Right kidney (tissue), 1 donor: ENCODE data around the gene KCNK13.
A peak's percentile ranks its signal among the peaks of the same experiment; 100 is the strongest.
"Not testable (repeated sequence)": the region's sequence is repeated elsewhere in the genome, so short reads cannot be mapped to it uniquely, and the experiment has no call there.

Experiments
- DNase-seq: peaks from one replicate; pipeline ENCODE4 v3.0.0-alpha.2; 2016

KCNK13 gene

DNA sequence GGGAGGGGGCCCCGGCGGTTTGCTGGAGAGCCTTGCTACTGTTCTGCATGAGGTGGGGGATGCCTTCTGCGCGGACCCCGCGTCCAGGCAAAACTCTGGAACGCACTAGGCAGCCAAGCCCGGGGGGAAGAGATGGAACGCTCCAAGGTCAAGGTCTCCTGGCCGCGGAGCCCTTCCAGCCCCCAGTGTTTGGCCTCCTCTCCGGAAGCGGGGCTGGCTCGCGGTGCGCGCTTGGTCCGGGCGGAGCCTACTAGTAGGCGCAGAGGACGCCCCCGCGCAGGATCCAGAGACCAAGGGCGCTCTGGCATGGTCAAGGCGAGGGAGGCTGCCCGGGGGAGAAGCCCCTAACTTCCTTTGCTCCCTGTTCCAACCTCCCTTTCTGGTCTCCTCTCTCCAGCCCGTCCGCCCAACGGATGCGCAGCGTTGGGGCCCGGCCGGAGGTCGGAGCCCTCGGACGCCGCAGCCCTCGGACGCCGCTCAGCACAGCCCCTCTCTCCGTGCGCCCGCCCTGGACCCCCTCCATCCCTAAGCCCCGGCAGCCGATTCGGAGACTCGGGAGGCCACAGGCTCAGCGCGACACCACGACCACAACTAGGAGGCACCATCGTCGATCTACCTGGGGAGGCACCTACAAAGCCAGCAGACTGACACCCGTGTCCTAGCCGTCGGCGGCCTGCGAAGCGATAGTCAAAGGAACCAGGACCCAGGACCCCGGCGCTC lies 669 bp upstream of the KCNK13 start:
- peak; percentile 39 for DNase-seq

DNA sequence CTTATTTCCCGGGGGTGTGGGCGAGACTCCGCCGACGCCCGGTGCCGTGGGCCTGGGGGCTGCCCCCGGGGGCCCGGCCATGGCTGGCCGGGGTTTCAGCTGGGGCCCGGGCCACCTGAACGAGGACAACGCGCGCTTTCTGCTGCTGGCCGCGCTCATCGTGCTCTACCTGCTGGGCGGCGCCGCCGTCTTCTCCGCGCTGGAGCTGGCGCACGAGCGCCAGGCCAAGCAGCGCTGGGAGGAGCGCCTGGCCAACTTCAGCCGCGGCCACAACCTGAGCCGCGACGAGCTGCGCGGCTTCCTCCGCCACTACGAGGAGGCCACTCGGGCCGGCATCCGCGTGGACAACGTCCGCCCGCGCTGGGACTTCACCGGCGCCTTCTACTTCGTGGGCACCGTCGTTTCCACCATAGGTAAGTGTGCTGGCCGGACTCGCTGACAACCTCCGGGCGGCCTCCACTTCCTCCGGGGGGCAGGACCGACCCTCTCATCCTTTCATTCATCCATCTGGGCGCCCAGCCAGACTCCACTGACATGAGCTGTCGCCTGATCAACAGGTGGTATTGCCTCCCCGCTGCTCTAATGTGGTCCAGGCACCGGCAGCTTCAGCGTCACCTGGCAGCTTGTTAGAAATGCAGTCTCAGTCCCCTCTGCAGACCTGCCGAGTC lies 467 bp downstream of the KCNK13 start:
- DNase-seq = peak; percentile 75

DNA sequence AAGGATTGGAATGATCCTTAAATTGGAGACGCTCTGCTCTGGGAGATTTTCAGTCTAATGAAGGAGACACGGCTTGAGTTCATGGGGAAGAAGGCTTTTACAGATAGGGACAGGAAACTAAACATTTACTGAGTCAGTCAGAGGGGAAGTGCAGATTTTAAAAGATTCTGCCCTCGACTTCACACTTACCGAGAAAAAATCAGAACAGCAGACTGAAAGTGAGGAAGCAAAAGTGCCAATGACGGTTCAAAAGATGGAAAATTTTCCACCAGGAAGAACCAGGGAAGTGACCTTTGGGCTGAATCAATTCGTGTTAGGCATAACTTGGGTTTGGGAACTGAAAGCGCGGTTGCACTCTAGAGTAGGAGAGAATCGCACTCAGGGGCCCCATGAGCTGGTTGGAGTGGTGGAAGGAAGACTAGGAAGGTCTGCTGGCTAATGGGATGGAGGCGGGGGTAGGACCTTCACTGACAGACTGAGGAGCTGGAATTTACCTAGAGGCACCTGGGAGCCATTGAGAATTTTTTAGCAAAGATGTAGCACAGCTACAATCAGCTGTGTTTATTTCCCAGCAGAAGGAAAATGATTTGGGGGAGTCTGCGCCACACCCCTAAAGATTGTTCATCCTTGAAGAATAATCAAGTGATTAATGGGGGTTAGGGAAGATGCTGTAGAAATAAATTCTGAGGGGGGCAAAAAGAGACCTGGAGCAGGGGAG lies 1.2 kb downstream of the KCNK13 start:
- no peak for DNase-seq

GRCh38 chr14:90072350-90072749 lies 10.6 kb downstream of the KCNK13 start:
- DNase-seq = no peak

DNA sequence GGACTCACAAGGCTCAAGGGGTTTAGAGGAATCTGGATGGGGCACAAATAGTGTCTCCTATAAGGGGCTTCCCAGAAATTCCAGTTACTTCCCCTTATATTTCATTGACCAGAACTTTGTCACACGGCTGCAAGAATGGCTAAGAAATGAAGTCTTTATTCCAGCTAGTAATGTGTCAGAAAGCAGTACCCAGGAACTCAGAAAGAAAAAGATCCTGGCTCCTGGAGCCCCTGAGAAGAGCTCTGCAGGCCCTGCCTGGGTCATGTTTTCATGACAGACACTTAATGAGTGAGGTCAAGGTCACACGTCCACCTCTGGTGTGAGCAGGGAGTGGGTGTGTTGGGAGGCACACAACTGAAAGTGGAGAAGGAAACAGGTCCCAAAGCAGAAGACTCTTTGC lies 17.8 kb downstream of the KCNK13 start:
- no peak for DNase-seq

DNA sequence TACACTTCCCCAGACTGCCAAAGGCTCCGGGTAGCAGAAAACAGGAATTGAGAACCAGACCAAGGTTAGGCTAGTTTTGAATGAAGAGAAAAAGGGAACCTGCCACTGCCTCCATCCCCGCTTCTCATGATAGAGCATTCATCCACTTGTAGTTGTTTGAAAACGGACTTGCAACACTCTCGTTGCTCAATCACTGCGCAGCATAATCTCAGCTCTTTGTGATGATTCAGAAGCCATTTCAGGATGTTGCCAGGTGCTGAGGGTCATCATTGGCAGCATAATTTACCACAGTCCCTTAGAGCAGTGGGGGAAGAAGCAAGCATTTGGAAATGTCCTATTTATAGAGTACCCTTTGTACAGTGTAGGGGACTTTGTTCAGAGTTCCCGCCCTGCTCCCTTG lies 25.6 kb downstream of the KCNK13 start:
- DNase-seq = no peak

- DNase-seq = no peak
Measured at GRCh38 chr14:90088176-90088575, 26.4 kb downstream of the KCNK13 start.

DNA sequence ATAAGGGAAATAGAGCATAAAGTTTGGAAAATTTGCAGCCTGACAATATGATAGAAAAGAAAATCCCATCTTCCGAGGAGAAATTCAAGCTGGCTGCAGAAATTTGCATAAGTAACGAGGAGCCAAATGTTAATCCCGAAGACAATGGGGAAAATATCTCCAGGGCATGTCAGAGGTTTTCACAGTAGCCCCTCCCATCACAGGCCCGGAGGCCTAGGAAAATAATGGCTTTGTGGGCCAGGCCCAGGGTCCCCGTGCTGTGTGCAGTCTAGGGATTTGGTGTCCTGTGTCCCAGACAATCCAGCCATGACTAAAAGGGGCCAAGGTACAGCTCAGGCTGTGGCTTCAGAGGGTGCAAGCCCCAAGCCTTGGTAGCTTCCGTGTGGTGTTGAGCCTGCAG lies 27.7 kb downstream of the KCNK13 start:
- DNase-seq = not testable (repeated sequence)

- DNase-seq = peak; percentile 7
Measured at GRCh38 chr14:90091393-90091792, 29.6 kb downstream of the KCNK13 start.

DNA sequence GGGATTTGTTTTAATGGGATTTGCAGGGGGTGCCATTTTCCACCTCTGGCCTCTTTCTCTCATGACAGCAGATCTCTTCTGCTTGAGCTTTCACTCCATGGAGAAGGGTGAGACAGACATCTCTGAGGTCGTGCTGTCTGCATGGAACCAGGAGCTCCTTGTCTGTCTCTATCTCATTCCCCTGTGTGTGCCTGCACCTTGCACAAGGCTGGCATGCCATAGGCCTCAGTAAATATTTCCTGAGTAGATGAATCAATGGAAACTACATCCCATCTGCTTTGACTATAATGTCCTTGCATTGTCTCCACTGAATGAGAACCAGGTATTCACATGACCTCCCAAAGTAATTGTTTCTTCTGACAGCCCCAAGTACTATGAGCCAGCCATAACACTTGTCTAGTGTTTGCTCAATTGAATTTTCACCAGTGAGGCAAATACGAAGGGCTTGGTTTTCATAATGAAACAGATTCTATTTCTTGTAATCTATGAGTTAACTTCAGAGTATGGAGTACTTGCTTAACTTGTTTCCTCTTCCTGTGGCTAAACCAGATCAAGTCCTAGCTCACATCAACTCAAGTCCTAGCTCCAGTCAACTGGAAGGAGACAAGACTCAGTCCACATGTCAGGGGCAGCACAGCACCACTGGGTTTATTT lies 32.3 kb downstream of the KCNK13 start:
- no peak for DNase-seq

GRCh38 chr14:90095096-90095495 lies 33.3 kb downstream of the KCNK13 start:
- no peak for DNase-seq

GRCh38 chr14:90096566-90096965 lies 34.8 kb downstream of the KCNK13 start:
- DNase-seq = no peak

GRCh38 chr14:90103808-90104207 lies 42.0 kb downstream of the KCNK13 start:
- no peak for DNase-seq

DNA sequence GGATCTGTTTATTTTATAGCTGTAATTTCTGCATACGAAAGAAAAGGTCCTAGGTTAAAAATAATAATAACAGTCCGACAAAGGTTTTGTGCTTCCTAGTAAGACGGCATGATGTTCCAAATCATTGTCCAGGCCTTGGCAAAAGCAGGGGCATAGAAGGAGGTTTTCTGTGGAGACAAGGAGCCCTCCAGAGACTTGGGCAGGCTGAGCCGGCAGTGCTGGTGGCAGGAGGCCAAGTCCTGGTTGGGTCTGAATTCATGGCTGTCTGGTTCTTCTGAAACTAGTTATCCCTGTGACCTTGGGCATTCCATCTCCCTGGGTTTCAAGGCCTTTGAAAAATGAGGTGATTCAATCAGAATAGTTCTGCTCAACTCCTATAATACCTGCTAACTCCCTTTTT lies 44.0 kb downstream of the KCNK13 start:
- no peak for DNase-seq

DNA sequence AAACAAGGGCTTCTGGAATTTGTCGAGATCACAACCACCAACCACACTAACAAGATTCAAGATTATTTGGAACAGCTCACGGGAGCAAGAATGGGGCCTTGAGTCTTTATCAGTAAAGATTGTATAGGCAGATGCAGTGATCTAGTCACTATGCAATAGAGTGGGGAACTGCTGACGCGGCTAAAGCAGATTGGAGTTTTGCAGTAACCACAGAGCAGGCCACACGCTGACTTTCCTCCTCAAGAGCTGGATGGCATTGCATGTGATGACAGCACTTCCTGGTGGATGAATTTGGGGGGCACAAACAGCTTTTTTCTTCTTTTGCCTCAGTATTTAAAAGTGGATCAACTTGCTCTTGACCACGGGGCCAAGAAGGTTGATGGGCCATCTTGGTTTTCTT lies 46.0 kb downstream of the KCNK13 start:
- DNase-seq = no peak

- DNase-seq = no peak
Measured at GRCh38 chr14:90109858-90110257, 48.1 kb downstream of the KCNK13 start.

DNA sequence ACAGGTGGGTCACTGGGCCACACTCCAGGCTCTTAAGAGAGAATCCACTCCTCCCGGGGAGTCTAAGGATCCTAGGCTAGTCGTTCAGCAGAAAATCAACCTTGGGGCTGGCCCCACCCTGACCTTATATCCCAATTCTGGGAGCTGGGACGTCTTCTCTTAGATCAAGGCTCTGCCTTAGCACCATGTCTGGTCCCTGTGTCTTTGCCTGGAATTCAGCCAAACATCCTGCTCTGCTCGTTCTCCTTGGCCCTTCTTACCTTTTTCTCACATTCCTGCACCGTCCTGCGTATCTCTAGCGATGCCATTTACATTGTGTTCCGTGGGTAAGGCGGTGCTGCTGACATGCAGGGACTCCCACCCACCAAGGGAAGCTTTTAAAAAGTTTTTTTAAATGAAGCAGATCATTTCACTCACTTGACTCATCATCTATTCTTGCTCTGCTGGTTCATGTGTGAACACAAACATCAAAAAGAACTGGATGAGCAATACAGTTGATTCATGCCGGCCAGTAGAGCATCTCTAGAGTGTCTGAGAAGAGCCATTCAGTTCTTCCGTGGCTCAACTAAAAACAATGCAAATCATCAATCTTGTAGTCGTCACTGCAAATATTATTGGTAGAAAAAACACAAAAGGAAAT lies 50.2 kb downstream of the KCNK13 start:
- DNase-seq = no peak

DNA sequence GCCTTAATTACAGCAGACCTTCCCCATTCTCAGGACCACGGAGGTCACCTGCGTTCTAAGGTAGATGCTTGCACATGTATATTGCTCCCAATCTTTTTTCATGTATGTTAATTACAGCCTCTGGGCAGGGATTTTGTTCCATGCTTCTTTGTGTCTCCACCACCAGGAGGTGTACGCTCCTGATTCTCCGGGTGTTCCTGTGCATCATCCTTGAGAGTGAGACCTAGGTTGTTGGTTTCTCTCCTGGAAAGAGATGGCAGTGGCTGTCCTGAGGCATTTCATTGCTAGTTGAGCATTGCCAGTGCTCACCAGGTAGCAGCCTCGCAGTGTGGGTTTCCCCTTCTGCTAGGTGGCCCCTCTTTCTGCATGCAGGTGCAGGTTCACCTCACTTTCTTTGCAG lies 52.8 kb downstream of the KCNK13 start:
- no peak for DNase-seq

DNA sequence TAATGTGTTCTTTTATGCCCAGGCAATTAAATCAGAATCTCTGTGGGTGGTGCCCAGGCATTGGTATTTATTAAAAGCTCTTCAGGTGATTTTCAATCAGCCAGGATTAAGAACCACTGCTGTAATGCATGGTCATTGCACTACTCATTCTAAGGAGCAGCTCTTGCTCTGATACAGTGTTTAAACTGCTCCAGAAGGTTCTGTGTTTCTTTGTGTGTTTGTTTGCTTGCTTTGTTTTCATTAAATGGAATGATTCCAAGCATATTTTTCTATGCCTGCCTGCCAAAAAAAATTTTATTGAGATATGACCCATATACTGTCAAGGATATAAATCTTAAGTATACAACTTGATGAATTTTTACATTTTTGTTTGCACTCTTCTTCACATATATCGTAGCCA lies 54.0 kb downstream of the KCNK13 start:
- no peak for DNase-seq

DNA sequence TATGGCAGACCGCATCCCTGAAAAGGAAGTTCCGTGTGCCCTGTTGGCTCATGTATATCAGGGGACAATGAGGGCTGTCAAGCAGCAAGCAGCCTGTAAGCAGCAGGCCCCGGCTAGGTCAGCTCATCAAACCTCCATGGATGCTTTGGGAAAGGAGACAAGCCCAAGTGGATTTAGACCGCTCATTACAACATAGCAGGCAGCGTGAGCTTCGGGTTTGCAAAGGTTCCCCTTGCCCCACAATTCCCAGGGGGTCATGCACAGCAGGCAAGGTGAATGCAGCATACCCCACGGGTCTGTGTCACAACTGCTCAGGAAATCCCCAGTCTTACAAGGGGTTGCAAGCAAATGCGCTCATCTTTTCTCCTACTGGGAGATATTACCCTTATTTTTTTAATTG lies 54.6 kb downstream of the KCNK13 start:
- no peak for DNase-seq

DNA sequence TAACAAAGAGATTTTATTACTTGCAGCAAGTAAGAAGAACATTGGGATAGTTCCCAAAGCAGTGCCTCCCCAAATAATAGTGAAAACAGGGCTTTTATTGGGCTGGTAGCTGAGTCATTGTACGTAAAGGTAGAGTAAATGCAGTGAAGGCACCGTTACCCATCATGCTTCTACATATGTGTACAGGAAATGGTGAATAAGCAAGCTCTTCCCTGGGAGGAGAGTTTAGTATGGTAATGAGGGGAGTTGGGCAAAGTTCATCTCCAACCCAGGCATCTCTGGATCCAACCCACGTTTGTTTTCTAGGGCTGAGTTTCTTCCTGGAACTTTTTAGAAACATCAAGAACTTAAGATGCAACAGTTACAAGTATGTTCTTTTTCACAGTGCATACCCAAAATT lies 56.2 kb downstream of the KCNK13 start:
- no peak for DNase-seq

DNA sequence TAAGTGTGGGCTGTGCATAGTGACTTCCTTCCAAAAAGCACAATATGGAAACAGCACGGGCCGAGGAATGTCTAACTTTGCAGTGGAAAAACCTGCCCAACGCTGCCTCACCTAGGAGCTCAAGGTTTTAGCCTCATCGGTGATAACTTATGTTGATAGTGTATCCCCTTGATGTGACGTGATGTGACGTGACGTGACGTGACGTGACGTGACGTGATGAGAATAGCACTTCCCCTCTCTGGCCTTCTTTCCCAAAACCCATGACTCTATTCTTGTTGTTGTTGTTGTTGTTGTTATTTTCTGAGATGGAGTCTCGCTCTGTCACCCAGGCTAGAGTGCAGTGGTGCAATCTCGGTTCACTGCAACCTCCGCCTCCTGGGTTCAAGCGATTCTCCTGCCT lies 64.5 kb downstream of the KCNK13 start:
- no peak for DNase-seq
